ENCODE measurements around the gene ZNF823.

ZNF823 gene

GRCh38 chr19:11722414-11722813, 16.3 kb downstream of the ZNF823 start:
- H2BK15ac ChIP-seq (ENCODE audit: low read depth, poor library complexity, severe bottlenecking): no peak overlapping the region
- no peak overlapping the region for H4K8ac ChIP-seq (ENCODE audit: low read length)
- H3K4me2 ChIP-seq (ENCODE audit: low read length, poor library complexity, severe bottlenecking): no peak overlapping the region
- no peak overlapping the region for H3K14ac ChIP-seq (ENCODE audit: low read length in 2 of 2)
- 93% methylated on average over 10 of the region's 10 CpGs for WGBS
- H3K27me3 ChIP-seq (ENCODE audit: control insufficient read depth in 1 of 2, insufficient read depth in 1 of 2, low read length in 2 of 2): no peaks in the 10 kb centered on the region
- H2BK12ac ChIP-seq (ENCODE audit: low read length in 2 of 2): no peak overlapping the region
- no peak overlapping the region for H3K9ac ChIP-seq (ENCODE audit: low read length)
- no peak for DNase-seq
- H3K4ac ChIP-seq (ENCODE audit: low read depth in 1 of 2, low read length in 2 of 2): no peak overlapping the region
- H2BK5ac ChIP-seq (ENCODE audit: low read depth, low read length, poor library complexity, severe bottlenecking): no peak overlapping the region
- H3K23ac ChIP-seq (ENCODE audit: low read length in 2 of 2): no peak overlapping the region
- peak overlapping the region in 1 of 2 experiments; percentile 52 for H3K4me3 ChIP-seq (ENCODE audit: insufficient read depth in 1 of 2, low read depth in 1 of 2, low read length in 2 of 2)
- no peaks in the 10 kb centered on the region for H3K4me1 ChIP-seq (ENCODE audit: control insufficient read depth, insufficient read depth, low read depth, low read length)
- no peak overlapping the region for H3K27ac ChIP-seq (ENCODE audit: low read length, poor library complexity, severe bottlenecking)
- peaks cover 32 to 45% of the 10 kb centered on the region in 2 experiments for H3K36me3 ChIP-seq (ENCODE audit: control insufficient read depth in 1 of 2, insufficient read depth in 2 of 2, low read depth in 1 of 2, low read length in 2 of 2)
- no peak overlapping the region for H2BK120ac ChIP-seq (ENCODE audit: low read depth, low read length)
- peaks cover 79% of the 10 kb centered on the region for H3K9me3 ChIP-seq (ENCODE audit: control insufficient read depth, low read length)
- H3K18ac ChIP-seq (ENCODE audit: low read depth in 1 of 2, low read length in 2 of 2): no peak overlapping the region
- H4K91ac ChIP-seq (ENCODE audit: low read length): no peak overlapping the region
- H3K79me1 ChIP-seq (replicated peaks; ENCODE audit: low read length, poor library complexity, severe bottlenecking): peaks cover 20% of the 10 kb centered on the region
- H2AK5ac ChIP-seq (ENCODE audit: low read length, severe bottlenecking): no peak overlapping the region
- no peak overlapping the region for H2AFZ ChIP-seq (ENCODE audit: low read depth, low read length)

- Histone ChIP-seq H3K9ac (ENCODE audit: low read length) (no peak overlapping the region), H3K4me3 (ENCODE audit: insufficient read depth in 1 of 2, low read depth in 1 of 2, low read length in 2 of 2) (peak overlapping the region in 1 of 2 experiments; percentile 52), H3K9me3 (ENCODE audit: control insufficient read depth, low read length) (peaks cover 78% of the 10 kb centered on the region), H3K14ac (ENCODE audit: low read length in 2 of 2) (no peak overlapping the region), H3K4ac (ENCODE audit: low read depth in 1 of 2, low read length in 2 of 2) (no peak overlapping the region), H3K18ac (ENCODE audit: low read depth in 1 of 2, low read length in 2 of 2) (no peak overlapping the region), H2BK5ac (ENCODE audit: low read depth, low read length, poor library complexity, severe bottlenecking) (no peak overlapping the region), H3K23ac (ENCODE audit: low read length in 2 of 2) (no peak overlapping the region), H3K4me2 (ENCODE audit: low read length, poor library complexity, severe bottlenecking) (no peak overlapping the region), H3K27me3 (ENCODE audit: control insufficient read depth in 1 of 2, insufficient read depth in 1 of 2, low read length in 2 of 2) (no peaks in the 10 kb centered on the region), H2AK5ac (ENCODE audit: low read length, severe bottlenecking) (no peak overlapping the region), H2BK15ac (ENCODE audit: low read depth, poor library complexity, severe bottlenecking) (no peak overlapping the region), H2BK120ac (ENCODE audit: low read depth, low read length) (no peak overlapping the region), H3K36me3 (ENCODE audit: control insufficient read depth in 1 of 2, insufficient read depth in 2 of 2, low read depth in 1 of 2, low read length in 2 of 2) (peaks cover 28 to 45% of the 10 kb centered on the region in 2 experiments), H4K91ac (ENCODE audit: low read length) (no peak overlapping the region), H3K27ac (ENCODE audit: low read length, poor library complexity, severe bottlenecking) (no peak overlapping the region), H2BK12ac (ENCODE audit: low read length in 2 of 2) (no peak overlapping the region), H4K8ac (ENCODE audit: low read length) (no peak overlapping the region), H3K79me1 (replicated peaks; ENCODE audit: low read length, poor library complexity, severe bottlenecking) (peaks cover 19% of the 10 kb centered on the region), H3K4me1 (ENCODE audit: control insufficient read depth, insufficient read depth, low read depth, low read length) (no peaks in the 10 kb centered on the region), H2AFZ (ENCODE audit: low read depth, low read length) (no peak overlapping the region)
- WGBS: 97% methylated on average over 4 of the region's 5 CpGs
- no peak for DNase-seq
Measured at GRCh38 chr19:11721681-11722080, 17.1 kb downstream of the ZNF823 start.

- no peak overlapping the region for H3K9ac ChIP-seq (ENCODE audit: low read length)
- H2AK5ac ChIP-seq (ENCODE audit: low read length, severe bottlenecking): no peak overlapping the region
- H2BK120ac ChIP-seq (ENCODE audit: low read depth, low read length): no peak overlapping the region
- H2BK5ac ChIP-seq (ENCODE audit: low read depth, low read length, poor library complexity, severe bottlenecking): no peak overlapping the region
- DNase-seq: no peak
- H3K36me3 ChIP-seq (ENCODE audit: control insufficient read depth in 1 of 2, insufficient read depth in 2 of 2, low read depth in 1 of 2, low read length in 2 of 2): no peaks in the 10 kb centered on the region
- no peak overlapping the region for H3K4me2 ChIP-seq (ENCODE audit: low read length, poor library complexity, severe bottlenecking)
- H3K27me3 ChIP-seq (ENCODE audit: control insufficient read depth in 1 of 2, insufficient read depth in 1 of 2, low read length in 2 of 2): no peaks in the 10 kb centered on the region
- H4K91ac ChIP-seq (ENCODE audit: low read length): no peak overlapping the region
- no peak overlapping the region for H3K4me3 ChIP-seq (ENCODE audit: insufficient read depth in 1 of 2, low read depth in 1 of 2, low read length in 2 of 2)
- no peak overlapping the region for H2BK15ac ChIP-seq (ENCODE audit: low read depth, poor library complexity, severe bottlenecking)
- no peaks in the 10 kb centered on the region for H3K4me1 ChIP-seq (ENCODE audit: control insufficient read depth, insufficient read depth, low read depth, low read length)
- no peaks in the 10 kb centered on the region for H3K9me3 ChIP-seq (ENCODE audit: control insufficient read depth, low read length)
- H3K4ac ChIP-seq (ENCODE audit: low read depth in 1 of 2, low read length in 2 of 2): no peak overlapping the region
- no peak overlapping the region for H2AFZ ChIP-seq (ENCODE audit: low read depth, low read length)
- no peak overlapping the region for H3K18ac ChIP-seq (ENCODE audit: low read depth in 1 of 2, low read length in 2 of 2)
- no peaks in the 10 kb centered on the region for H3K79me1 ChIP-seq (replicated peaks; ENCODE audit: low read length, poor library complexity, severe bottlenecking)
- no peak overlapping the region for H3K14ac ChIP-seq (ENCODE audit: low read length in 2 of 2)
- 83% methylated on average over 10 of the region's 10 CpGs for whole genome bisulfite sequencing
- H2BK12ac ChIP-seq (ENCODE audit: low read length in 2 of 2): no peak overlapping the region
- H3K27ac ChIP-seq (ENCODE audit: low read length, poor library complexity, severe bottlenecking): no peak overlapping the region
- no peak overlapping the region for H4K8ac ChIP-seq (ENCODE audit: low read length)
- no peak overlapping the region for H3K23ac ChIP-seq (ENCODE audit: low read length in 2 of 2)
Measured at GRCh38 chr19:11710313-11710712, 28.4 kb downstream of the ZNF823 start.

- no peak overlapping the region for H2BK120ac ChIP-seq (ENCODE audit: low read depth, low read length)
- H2AK5ac ChIP-seq (ENCODE audit: low read length, severe bottlenecking): no peak overlapping the region
- no peak for DNase-seq
- H3K23ac ChIP-seq (ENCODE audit: low read length in 2 of 2): no peak overlapping the region
- H3K27ac ChIP-seq (ENCODE audit: low read length, poor library complexity, severe bottlenecking): no peak overlapping the region
- H2BK15ac ChIP-seq (ENCODE audit: low read depth, poor library complexity, severe bottlenecking): no peak overlapping the region
- H3K14ac ChIP-seq (ENCODE audit: low read length in 2 of 2): no peak overlapping the region
- H3K9ac ChIP-seq (ENCODE audit: low read length): no peak overlapping the region
- 49% methylated on average over 3 of the region's 3 CpGs for WGBS
- H3K4ac ChIP-seq (ENCODE audit: low read depth in 1 of 2, low read length in 2 of 2): no peak overlapping the region
- H4K8ac ChIP-seq (ENCODE audit: low read length): no peak overlapping the region
- no peak overlapping the region for H4K91ac ChIP-seq (ENCODE audit: low read length)
- H3K79me1 ChIP-seq (replicated peaks; ENCODE audit: low read length, poor library complexity, severe bottlenecking): no peaks in the 10 kb centered on the region
- H2AFZ ChIP-seq (ENCODE audit: low read depth, low read length): no peak overlapping the region
- H3K4me1 ChIP-seq (ENCODE audit: control insufficient read depth, insufficient read depth, low read depth, low read length): no peaks in the 10 kb centered on the region
- H3K36me3 ChIP-seq (ENCODE audit: control insufficient read depth in 1 of 2, insufficient read depth in 2 of 2, low read depth in 1 of 2, low read length in 2 of 2): no peaks in the 10 kb centered on the region
- no peak overlapping the region for H3K4me2 ChIP-seq (ENCODE audit: low read length, poor library complexity, severe bottlenecking)
- no peak overlapping the region for H2BK5ac ChIP-seq (ENCODE audit: low read depth, low read length, poor library complexity, severe bottlenecking)
- H2BK12ac ChIP-seq (ENCODE audit: low read length in 2 of 2): no peak overlapping the region
- H3K27me3 ChIP-seq (ENCODE audit: control insufficient read depth in 1 of 2, insufficient read depth in 1 of 2, low read length in 2 of 2): peaks cover 0 to 2% of the 10 kb centered on the region in 2 experiments
- H3K9me3 ChIP-seq (ENCODE audit: control insufficient read depth, low read length): no peaks in the 10 kb centered on the region
- no peak overlapping the region for H3K18ac ChIP-seq (ENCODE audit: low read depth in 1 of 2, low read length in 2 of 2)
- H3K4me3 ChIP-seq (ENCODE audit: insufficient read depth in 1 of 2, low read depth in 1 of 2, low read length in 2 of 2): no peak overlapping the region
Measured at GRCh38 chr19:11708457-11708856, 30.3 kb downstream of the ZNF823 start.

Data from mesenchymal stem cell (in vitro differentiated cells and primary cell).